Left colon (tissue), 2 donors: ENCODE results near the gene SUN1. TPM values are rescaled to one million over a fixed set of nuclear protein-coding genes. Genes with fewer than 3 reads are reported as not detected.
"Not testable (repeated sequence)": the region's sequence is repeated elsewhere in the genome, so short reads cannot be mapped to it uniquely, and the experiment has no call there.

Source experiments
- ATAC-seq: fragments of 200-7000 bp; cut with Tn5 transposase; one replicate; pipeline ENCODE4 v1.9.1; 2020; ENCODE audit warnings: mild to moderate bottlenecking, moderate library complexity
- DNase-seq, 2 donors: peaks; one replicate each; pipeline ENCODE4 v3.0.0-alpha.2; 2020
- intact Hi-C, 2 donors: fragments of 100-400 bp; cut with DNase I in 1 of 2; cut with micrococcal nuclease in 1 of 2; formaldehyde crosslinking; loops; one replicate each; pipeline versions ENCODE4 v1.11.2 to v1.14.0; 2022; cut with DNase I, micrococcal nuclease
- long read RNA-seq: library from polyadenylated mRNA; unstranded; transcript quantifications from one replicate; pipeline ENCODE4 v2.0.0, GENCODE V29; 2021
- total RNA-seq, 2 donors: library from RNA; stranded (reverse); fragmentation: NEBNext Ultra II Directional; extraction: Animal tissue kit (Norgen Biotek cat#: 25700); gene quantifications; one replicate each; pipeline ENCODE4 v1.2.1, GENCODE V29; 2021
- donor health status: DM: no; HTN: no; CAD: no.
- donor health status: DM: yes; HTN: yes; CAD: no.

The SUN1 gene
- 100 to 1,000 TPM; 149 to 158 TPM for total RNA-seq
- long read RNA-seq, full-length matches to known transcripts, result 6 of 94 reads
- long read RNA-seq, partial matches to known transcripts, result 38 of 94 reads
- long read RNA-seq, other reads (novel, unspliced or antisense), result 50 of 94 reads

- ATAC-seq (peak; percentile 24), DNase-seq (no peak)
- intact Hi-C loops, result loop anchor here in 1 of 2 donors (2.0 to 10.0 kb wide), 2 partner anchors 34 to 48 kb away; no protein-coding TSS in a partner anchor
Measured at GRCh38 chr7:832167-832967, at the start of gene SUN1. Gene SUN1 (plus strand): TSS chr7:832476. CDS start chr7:832525, 49 bp downstream.

GRCh38 chr7:782718-783449 lies 49.4 kb upstream of the SUN1 start:
- no peak for DNase-seq
- intact Hi-C loops, result loop anchor here in 1 of 2 donors (10.0 kb wide), 1 partner anchor 52 kb away; the partner anchor contains the start of gene SUN1
- ATAC-seq, result no peak

GRCh38 chr7:783556-784490 lies 48.5 kb upstream of the SUN1 start:
- DNase-seq, result no peak
- intact Hi-C loops, result loop anchor here in 1 of 2 donors (10.0 kb wide), 1 partner anchor 51 kb away; the partner anchor contains the start of gene SUN1
- no peak for ATAC-seq

- ATAC-seq, result no peak
- intact Hi-C loops, result loop anchor here in 1 of 2 donors (10.0 kb wide), 1 partner anchor 50 kb away; the partner anchor contains the start of gene SUN1
- no peak for DNase-seq
Measured at GRCh38 chr7:784971-785370, 47.3 kb upstream of the SUN1 start.

- no peak for DNase-seq
- intact Hi-C loops, result loop anchor here in 1 of 2 donors (10.0 kb wide), 1 partner anchor 49 kb away; the partner anchor contains the start of gene SUN1
Measured at GRCh38 chr7:785416-785815, 46.9 kb upstream of the SUN1 start.

GRCh38 chr7:786472-787255 lies 45.6 kb upstream of the SUN1 start:
- ATAC-seq, result peak; percentile 90
- intact Hi-C loops, result loop anchor here in 1 of 2 donors (2.0 to 10.0 kb wide), 2 partner anchors 48 to 86 kb away; partner anchors contain the start of gene SUN1
- DNase-seq, result peak in 1 of 2 donors; percentile 83

More at GRCh38 chr7:785416-785815, 46.9 kb upstream of the SUN1 start:
- no peak for ATAC-seq

- no peak for DNase-seq
- ATAC-seq, result no peak
- intact Hi-C loops, result loop anchor here in 1 of 2 donors (2.0 to 10.0 kb wide), 2 partner anchors 47 to 85 kb away; partner anchors contain the start of gene SUN1
Measured at GRCh38 chr7:787332-788240, 44.7 kb upstream of the SUN1 start.

GRCh38 chr7:791519-791918 lies 40.8 kb upstream of the SUN1 start:
- ATAC-seq, result no peak
- intact Hi-C loops, result no loop called here

GRCh38 chr7:794207-794606 lies 38.1 kb upstream of the SUN1 start:
- no peak for ATAC-seq
- no peak for DNase-seq
- intact Hi-C loops, result no loop called here

More at GRCh38 chr7:791519-791918, 40.8 kb upstream of the SUN1 start:
- no peak for DNase-seq

GRCh38 chr7:794671-795329 lies 37.5 kb upstream of the SUN1 start:
- ATAC-seq, result peak; percentile 91
- DNase-seq, result peak; percentile 53 to 66
- intact Hi-C loops, result no loop called here

GRCh38 chr7:796434-797169 lies 35.7 kb upstream of the SUN1 start:
- intact Hi-C loops, DNase-seq, ATAC-seq: not testable (repeated sequence)

- ATAC-seq (no peak), DNase-seq (no peak)
- intact Hi-C loops, result no loop called here
Measured at GRCh38 chr7:798921-799470, 33.3 kb upstream of the SUN1 start.

GRCh38 chr7:800692-801091 lies 31.6 kb upstream of the SUN1 start:
- no peak for DNase-seq
- no peak for ATAC-seq
- intact Hi-C loops, result no loop called here

- ATAC-seq, DNase-seq, intact Hi-C loops: not testable (repeated sequence)
Measured at GRCh38 chr7:801351-801750, 30.9 kb upstream of the SUN1 start.

GRCh38 chr7:801940-802381 lies 30.3 kb upstream of the SUN1 start:
- ATAC-seq (peak; percentile 80), DNase-seq (peak; percentile 75 to 77)
- intact Hi-C loops, result no loop called here
